ACHN (cell line): ENCODE measurements around the gene PTPRD.
A peak's percentile ranks its signal among the peaks of the same experiment; 100 is the strongest.

ENCODE experiments used
- DNase-seq: peaks from one replicate; pipeline ENCODE4 v3.0.0-alpha.2; 2015
- in situ Hi-C: cut with HindIII; loops from 2 replicates; pipeline ENCODE4 v1.10.0; 2017; ENCODE audit warnings: low sequenced_read_pairs, low pct_ligation_motif_present, low pct_unique_long_range_greater_than_20kb

Gene PTPRD

GRCh38 chr9:10339152-10339551, 273.6 kb downstream of the PTPRD start:
- in situ Hi-C loops, result no loop called here
- no peak for DNase-seq

GRCh38 chr9:10331157-10331556, 281.6 kb downstream of the PTPRD start:
- no peak for DNase-seq
- in situ Hi-C loops, result no loop called here

DNA sequence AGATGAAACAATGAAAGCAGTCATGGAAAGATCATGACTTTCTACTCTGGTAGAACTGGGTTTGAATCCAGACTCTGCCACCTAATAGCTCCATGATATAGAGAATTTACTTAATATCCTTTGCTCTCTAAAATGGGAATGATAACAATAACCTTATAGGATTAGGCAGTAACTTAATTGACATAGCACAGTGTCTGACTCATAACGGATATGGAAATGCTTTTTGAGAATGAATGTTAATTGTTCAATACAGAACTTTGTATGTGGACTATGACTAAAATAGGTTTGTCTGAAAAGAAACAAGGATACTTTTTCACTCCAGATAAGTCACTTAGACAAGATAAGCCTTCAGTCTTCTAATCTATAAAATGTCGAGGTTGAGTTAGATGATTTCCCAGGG, 330.7 kb downstream of the PTPRD start:
- DNase-seq, result no peak
- in situ Hi-C loops, result no loop called here

DNA sequence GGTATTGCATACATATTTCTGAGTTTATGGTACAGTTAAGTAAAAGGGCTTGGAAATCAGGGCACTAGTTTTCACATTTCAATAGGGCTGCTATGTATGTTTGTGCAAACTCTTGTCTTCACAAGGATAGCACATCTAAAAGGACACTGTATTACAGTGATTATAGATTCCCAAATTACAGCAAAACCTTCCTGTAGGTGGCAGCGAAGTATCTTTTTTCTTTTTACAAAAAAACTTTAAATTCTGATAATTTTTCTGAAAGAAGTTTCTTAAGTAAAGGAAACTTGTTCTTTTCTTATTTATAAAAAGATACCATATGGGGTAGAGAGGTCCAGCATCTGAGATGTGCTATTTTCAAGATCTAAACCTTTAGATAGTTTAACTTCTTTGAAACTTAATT, 337.8 kb downstream of the PTPRD start:
- in situ Hi-C loops, result no loop called here

GRCh38 chr9:10274175-10274574, 338.6 kb downstream of the PTPRD start:
- no peak for DNase-seq
- in situ Hi-C loops, result no loop called here

More for the DNA sequence above, 337.8 kb downstream of the PTPRD start:
- no peak for DNase-seq

- no peak for DNase-seq
- in situ Hi-C loops, result no loop called here
Observed at GRCh38 chr9:10272830-10273229, 340.0 kb downstream of the PTPRD start.

- DNase-seq, result peak; percentile 31
- in situ Hi-C loops, result no loop called here
Observed at GRCh38 chr9:10268531-10269485, 344.0 kb downstream of the PTPRD start.

- in situ Hi-C loops, result no loop called here
- no peak for DNase-seq
Observed at GRCh38 chr9:10265153-10265631, 347.6 kb downstream of the PTPRD start.

DNA sequence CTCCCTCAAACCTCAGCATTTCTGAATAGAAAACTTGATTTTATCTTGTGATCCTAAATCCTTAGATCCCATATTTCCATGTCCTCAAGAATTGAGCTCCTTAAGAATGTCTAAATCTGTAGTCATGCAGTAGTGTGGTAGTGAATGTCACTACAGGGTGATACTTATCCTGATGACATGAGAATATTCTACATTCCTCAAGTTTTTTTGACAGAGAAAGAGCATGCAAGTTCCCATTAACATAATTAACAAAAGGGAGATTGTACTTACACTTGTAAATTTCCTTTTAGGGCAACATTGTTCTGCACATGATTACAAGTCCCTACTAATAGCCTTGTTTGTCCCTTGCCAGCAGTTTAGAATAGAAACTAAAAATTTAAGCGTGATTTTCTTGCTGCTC, 352.3 kb downstream of the PTPRD start:
- DNase-seq, result no peak

GRCh38 chr9:10259668-10260067, 353.1 kb downstream of the PTPRD start:
- in situ Hi-C loops, result no loop called here
- DNase-seq, result no peak

More for the DNA sequence above, 352.3 kb downstream of the PTPRD start:
- in situ Hi-C loops, result no loop called here

DNA sequence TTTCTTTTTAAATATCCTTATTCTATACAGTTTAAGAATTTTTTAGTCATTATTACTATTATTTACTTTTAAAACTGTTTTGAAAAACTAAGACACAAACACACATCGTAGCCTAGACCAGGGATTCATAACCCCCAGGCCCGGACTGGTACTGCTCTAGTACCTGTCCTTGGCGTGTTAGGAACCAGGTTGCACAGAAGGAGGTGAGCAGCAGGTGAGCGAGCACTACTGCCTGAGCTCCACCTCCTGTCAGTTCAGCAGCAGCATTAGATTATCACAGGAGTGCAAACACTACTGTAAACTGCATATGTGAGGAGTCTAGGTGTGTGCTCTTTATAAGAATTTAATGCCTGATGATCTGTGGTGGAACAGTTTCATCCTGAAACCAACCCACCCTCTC, 357.0 kb downstream of the PTPRD start:
- in situ Hi-C loops, result no loop called here
- no peak for DNase-seq

GRCh38 chr9:10254338-10254737, 358.5 kb downstream of the PTPRD start:
- DNase-seq, result no peak
- in situ Hi-C loops, result no loop called here

GRCh38 chr9:10253341-10253740, 359.5 kb downstream of the PTPRD start:
- DNase-seq, result no peak
- in situ Hi-C loops, result no loop called here

DNA sequence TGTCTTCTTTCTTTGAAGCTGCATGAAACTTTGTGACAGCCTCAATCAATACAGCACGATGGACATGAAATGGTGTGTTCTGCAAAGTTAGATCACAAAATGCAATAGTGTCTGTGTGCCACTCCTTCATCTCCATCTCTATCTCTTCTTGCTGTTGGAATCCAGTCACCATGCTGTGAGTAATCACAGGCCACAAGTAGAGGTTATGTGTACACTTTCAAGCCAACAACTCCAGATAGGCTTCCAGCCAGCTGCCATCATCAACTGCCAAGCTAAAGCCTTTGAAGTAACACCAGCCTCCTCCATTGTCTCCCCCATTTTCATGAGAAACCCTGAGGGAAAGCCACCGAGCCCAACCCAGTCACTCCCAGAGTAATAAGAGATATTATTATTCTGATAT, 360.6 kb downstream of the PTPRD start:
- no peak for DNase-seq
- in situ Hi-C loops, result no loop called here

DNA sequence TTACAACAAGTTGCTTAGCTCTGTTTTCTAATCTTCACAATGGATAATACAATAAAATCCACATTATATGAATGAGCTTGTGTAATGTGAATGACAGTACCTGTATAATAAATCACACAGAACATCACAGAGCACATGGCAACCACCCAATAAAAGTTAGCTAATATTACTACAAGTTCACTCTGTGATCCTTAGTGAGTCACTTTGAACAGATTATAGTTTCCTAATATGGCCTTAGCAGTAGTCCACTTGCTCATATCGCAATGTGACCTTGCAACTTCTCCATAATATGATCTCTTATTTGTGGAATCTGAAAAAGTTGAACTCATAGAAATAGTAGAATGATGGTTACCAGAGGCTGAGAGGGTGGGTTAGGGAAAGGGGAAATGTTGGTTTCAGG, 361.3 kb downstream of the PTPRD start:
- in situ Hi-C loops, result no loop called here
- DNase-seq, result no peak

GRCh38 chr9:10250219-10250618, 362.6 kb downstream of the PTPRD start:
- DNase-seq, result no peak
- in situ Hi-C loops, result no loop called here

DNA sequence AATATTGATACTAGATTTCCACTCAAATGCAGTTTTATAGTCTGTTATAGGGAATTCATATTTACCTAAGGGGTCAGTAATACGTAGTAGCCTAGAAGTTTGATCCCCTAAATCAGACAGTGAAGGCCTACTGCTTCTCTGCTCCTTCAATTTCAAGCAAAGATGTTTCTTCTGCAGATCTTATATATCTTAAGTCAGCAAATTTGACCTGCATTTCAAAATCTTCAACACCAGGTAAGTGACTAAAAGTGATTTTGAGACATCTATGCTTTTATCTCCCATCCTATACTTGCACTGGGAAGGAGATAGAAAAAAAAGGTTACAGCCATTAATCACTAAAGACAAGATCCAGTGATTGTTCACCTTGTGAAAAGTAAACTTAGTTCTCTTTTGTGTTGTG, 363.9 kb downstream of the PTPRD start:
- in situ Hi-C loops, result no loop called here
- no peak for DNase-seq

- DNase-seq, result no peak
- in situ Hi-C loops, result no loop called here
Observed at GRCh38 chr9:10242255-10242654, 370.5 kb downstream of the PTPRD start.

DNA sequence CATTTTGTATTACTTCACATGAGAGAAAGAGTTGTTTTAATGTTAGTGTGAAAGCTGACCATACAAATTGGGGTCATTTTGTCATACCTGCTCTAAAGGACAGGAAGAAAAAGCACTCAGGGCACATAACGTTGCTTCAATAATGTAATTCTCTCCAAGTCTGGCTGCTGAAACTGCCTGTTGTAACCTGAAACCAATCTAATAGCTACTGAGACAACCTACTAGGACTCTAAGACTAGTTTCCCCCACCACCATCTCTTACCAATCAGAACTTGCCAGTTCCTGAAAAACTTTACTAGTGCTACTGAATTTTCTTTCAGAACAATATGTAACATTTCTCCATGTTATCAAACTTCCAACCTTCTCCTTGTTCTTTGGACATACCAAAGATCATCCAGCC, 374.7 kb downstream of the PTPRD start:
- in situ Hi-C loops, result no loop called here
- no peak for DNase-seq

- in situ Hi-C loops, result no loop called here
- no peak for DNase-seq
Observed at GRCh38 chr9:10237584-10237983, 375.2 kb downstream of the PTPRD start.
